GM12801 (cell line): ENCODE results near the gene AP1G1.

Experiments
- TF ChIP-seq, protein P1 (sequence below): IDR thresholded peaks from one replicate; pipeline ENCODE4 v1.5.1; 2011; ENCODE audit warnings: control low read depth; ENCODE audit not compliant: insufficient read length; ENCODE audit errors: extremely low read depth

The AP1G1 gene

DNA sequence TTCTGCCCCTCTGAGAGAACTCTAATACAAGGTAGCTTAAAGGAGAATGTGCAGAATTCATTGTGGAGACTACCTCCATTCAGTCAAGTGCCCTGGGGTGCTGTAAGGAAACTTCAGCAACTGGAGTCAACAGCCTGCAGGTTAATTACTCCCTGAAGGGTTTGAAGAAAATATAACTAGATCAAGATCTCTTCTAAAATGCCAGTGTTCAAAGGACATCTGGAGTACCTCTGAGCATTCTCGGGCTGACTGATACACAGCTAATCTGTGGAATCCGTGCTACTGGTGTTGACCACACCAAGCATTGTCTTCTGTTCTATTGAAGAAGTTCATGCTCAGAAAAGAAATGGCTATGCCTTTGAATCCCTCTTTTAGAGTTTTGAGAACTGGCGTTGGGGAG lies 25.7 kb upstream of the AP1G1 start:
- TF ChIP-seq, protein P1, sequence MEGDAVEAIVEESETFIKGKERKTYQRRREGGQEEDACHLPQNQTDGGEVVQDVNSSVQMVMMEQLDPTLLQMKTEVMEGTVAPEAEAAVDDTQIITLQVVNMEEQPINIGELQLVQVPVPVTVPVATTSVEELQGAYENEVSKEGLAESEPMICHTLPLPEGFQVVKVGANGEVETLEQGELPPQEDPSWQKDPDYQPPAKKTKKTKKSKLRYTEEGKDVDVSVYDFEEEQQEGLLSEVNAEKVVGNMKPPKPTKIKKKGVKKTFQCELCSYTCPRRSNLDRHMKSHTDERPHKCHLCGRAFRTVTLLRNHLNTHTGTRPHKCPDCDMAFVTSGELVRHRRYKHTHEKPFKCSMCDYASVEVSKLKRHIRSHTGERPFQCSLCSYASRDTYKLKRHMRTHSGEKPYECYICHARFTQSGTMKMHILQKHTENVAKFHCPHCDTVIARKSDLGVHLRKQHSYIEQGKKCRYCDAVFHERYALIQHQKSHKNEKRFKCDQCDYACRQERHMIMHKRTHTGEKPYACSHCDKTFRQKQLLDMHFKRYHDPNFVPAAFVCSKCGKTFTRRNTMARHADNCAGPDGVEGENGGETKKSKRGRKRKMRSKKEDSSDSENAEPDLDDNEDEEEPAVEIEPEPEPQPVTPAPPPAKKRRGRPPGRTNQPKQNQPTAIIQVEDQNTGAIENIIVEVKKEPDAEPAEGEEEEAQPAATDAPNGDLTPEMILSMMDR = no peak

DNA sequence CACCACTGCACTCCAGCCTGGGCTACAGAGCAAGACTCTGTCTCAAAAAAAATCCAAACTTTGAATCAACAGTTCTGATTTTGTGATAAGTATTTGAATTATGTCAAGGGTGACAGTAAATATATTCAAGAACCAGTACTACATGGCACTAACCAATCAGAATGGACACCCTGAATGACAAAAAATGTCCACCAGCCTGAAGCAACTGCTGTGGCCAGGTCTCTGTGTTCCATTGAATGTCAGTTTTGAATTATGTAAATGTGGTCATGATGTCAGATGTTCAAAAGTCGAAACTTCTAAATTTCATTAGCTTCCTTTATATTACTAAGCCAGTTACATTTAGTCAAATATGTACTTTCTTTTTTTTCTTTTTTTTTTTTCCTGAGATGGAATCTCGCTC lies 21.7 kb upstream of the AP1G1 start:
- TF ChIP-seq, protein P1 = no peak

DNA sequence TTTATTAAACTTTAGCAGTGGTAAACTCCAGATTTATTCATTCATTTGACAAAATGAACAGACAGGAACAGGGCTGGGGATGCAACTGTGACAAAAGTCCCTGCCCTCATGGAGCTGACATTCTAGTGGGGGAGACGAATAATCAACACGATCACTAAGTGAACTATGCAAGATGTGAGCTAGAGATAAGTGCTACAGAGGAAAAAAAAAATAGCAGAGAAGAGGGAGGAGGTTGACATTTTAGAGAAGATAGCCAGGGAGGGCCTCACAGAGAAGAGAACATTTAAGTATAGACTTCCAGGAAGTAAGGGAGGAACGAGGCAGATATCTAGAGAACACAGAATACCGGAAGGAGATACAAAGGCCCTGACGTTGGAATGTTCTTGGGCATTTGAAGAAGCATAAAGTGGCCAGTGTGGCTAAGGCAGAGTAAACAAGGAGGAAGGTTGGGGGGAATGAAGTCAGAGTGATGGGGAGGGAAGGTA lies 17.9 kb upstream of the AP1G1 start:
- TF ChIP-seq, protein P1 = no peak

DNA sequence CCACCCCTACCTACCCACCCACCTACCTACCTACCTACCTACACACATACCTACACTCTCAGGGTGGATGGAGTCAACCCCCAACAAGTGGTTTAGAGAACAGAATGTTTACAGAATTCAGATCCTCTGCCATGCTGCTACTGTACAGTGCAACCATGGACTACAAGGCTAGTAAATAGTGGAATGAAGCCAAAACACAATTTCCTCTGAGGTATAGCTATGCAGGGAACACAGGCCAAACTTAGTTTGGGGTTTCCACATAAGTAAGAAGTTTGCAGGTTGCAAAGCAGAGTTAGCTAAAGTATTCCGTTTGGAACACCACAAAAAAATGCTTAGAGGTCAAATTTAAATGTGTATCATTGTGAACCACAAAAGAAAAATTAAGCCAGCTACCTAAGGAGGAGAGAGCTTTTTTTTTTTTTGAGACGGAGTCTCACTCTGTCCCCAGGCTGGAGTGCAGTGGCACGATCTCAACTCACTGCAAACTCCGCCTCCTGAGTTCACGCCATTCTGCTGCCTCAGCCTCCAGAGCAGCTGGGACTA lies 2.7 kb upstream of the AP1G1 start:
- TF ChIP-seq, protein P1 = no peak

DNA sequence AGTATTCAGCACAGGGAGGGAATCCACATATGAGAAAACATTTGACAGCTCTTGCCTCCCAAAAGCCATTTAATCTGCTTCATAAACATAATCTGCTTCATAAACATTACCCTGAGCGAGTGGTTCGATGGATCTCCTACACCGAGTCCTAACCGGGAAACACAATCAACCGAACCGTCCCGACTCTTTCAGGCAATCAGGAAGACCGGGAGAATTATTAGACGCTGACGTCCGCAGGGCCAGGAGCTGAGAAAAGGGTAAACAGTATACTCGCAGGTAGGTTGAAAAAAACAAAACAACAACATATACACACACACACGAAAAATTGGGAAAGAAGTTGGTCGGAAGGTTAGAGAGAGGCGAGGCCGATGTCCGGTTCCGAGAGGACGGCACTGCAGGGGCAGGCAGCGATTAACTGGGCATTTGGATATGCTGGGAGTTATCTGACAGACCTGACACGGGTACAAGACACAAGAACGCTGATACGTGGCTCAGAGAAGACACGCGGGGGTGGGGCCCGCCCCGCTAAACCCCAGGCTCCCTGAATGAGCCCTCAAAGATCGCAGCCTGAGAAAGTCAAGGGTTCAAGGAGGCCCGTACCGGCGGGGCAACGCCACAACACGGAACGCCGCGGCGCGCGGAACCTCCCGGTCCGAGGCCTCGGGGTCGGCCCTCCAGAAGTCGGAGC lies 585 bp downstream of the AP1G1 start:
- TF ChIP-seq, protein P1 = no peak

DNA sequence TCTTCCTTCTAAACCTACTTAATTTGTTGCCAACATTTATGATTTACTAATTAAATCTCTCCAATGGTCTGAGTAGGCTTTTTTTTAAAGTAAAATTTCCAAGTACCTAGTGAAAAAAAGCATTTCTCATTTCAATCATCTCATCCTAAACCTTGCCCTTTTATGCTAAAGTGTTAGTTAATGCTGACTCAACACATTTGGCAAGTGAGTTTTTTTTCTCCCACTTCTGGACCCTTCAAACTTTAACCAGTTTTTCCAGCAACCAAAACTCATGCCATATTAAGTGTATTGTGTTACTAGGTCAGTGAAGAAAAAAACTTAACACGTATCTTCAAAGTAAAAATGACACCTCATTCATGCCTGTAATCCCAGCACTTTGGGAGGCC lies 5.3 kb downstream of the AP1G1 start:
- TF ChIP-seq, protein P1 = no peak

DNA sequence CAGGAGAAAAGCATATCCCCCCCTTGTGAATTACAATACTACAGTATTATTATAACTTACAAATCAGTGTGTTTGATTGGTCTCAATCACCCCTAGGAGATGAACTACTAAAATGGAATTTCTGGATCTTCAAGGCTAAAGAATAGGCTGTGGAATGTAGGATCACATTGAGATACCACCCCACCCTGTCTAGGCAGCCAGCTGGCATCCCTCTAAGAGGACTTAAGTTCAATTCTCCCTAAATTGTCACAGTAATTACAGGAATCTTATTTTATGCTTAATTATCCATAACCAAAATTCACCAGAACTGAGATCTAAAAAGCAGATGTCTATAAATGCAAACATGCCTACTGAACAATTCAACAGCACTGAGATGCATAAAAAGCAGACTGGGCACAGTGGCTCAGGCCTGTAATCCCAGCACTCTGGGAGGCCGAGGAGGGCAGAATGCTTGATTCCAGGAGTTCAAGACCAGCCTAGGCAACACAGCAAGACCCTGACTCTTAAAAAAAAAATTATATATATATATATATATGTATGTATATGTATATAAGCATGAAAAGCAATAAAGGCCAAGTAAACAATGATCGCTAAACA lies 12.0 kb downstream of the AP1G1 start:
- TF ChIP-seq, protein P1 = no peak
